Liver (tissue), 3 donors: ENCODE results near the gene TFF2.

ENCODE experiments used
- CTCF ChIP-seq: fragments of 150-350 bp; IDR thresholded peaks from 2 replicates; pipeline ENCODE4 v1.5.1; 2017; ENCODE audit warnings: improper control_type of control experiment, low read depth, low read length; ENCODE audit not compliant: missing input control
- EGR1 ChIP-seq, 2 donors: IDR thresholded peaks; 2 replicates each; pipeline ENCODE4 v1.6.1; 2016 to 2018; ENCODE audit warnings: antibody characterized with exemption in 2 of 2, low read depth in 2 of 2
- RAD21 ChIP-seq, 2 donors: IDR thresholded peaks; 2 replicates each; pipeline ENCODE4 v1.6.1; 2016; ENCODE audit warnings: antibody characterized with exemption in 2 of 2, mild to moderate bottlenecking in 2 of 2
- SP1 ChIP-seq: IDR thresholded peaks from 2 replicates; pipeline ENCODE4 v1.6.1; 2018; ENCODE audit warnings: antibody characterized with exemption, mild to moderate bottlenecking
- TAF1 ChIP-seq: conservative IDR thresholded peaks from 2 replicates; pipeline ENCODE4 v1.6.1; 2016; ENCODE audit warnings: antibody characterized with exemption, mild to moderate bottlenecking
- TF ChIP-seq, protein P1 (sequence below): IDR thresholded peaks from 2 replicates; pipeline ENCODE4 v1.6.1; 2016; ENCODE audit warnings: antibody characterized with exemption
- donor health status: healthy.
- donor health status: healthy.

DNA sequence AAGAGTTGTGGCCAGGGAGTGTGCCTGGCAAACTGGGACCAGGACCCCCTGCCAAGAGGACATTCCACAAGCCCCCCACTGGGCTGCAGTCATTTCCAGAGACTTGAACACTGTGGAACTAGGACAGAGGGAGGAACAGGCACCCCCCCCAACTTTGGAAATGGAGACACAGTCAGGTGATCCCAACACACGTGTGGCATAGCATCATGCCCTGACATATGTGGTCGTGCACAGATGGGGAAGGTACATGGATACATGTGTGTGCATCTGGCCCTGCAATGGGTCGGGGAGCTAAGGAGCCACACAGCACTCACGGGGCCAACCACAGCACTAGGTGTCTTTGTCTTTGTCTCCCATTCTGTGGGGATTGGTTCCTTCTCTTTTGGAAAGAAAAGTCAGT lies 28.9 kb downstream of the TFF2 start:
- TF ChIP-seq CTCF, result no peak
- no peak for TF ChIP-seq EGR1 (IDR thresholded peaks at IDR 0.05; ENCODE audit: low read depth in 2 of 2)
- no peak for TF ChIP-seq RAD21 (IDR thresholded peaks at IDR 0.05)
- no peak for TF ChIP-seq TAF1
- TF ChIP-seq, protein P1, sequence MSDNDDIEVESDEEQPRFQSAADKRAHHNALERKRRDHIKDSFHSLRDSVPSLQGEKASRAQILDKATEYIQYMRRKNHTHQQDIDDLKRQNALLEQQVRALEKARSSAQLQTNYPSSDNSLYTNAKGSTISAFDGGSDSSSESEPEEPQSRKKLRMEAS, result no peak
- TF ChIP-seq SP1, result no peak
